Vein endothelial cell (primary cell): ENCODE results near the gene TTLL4. TPM values are rescaled to one million over a fixed set of nuclear protein-coding genes. Genes with fewer than 3 reads are reported as not detected.

Source experiments
- total RNA-seq: library from RNA; depleted of rRNA; stranded (reverse); fragments of >200 nt; gene quantifications from 2 replicates; pipeline ENCODE4 v1.2.3, GENCODE V29; 2012

Gene TTLL4
- 15.0 and 20.5 TPM in 2 replicates for total RNA-seq

GRCh38 chr2:218710687-218711549, at the start of gene TTLL4:
Gene TTLL4, plus strand, starts transcription at chr2:218710835. Its CDS starts 26,842 bp downstream, at chr2:218737677.

GRCh38 chr2:218671654-218672566, 38.7 kb upstream of the TTLL4 start, which contains the start of the genes RNF25 and STK36:
Gene RNF25, minus strand, starts transcription at chr2:218672002. Its CDS starts 32 bp downstream, at chr2:218671970.
Gene STK36, plus strand, starts transcription at chr2:218672086. Its CDS starts 744 bp downstream, at chr2:218672830.

GRCh38 chr2:218781691-218782527, 71.3 kb downstream of the TTLL4 start, which contains the start of gene CYP27A1:
Gene CYP27A1, plus strand, starts transcription at chr2:218782147. Its CDS starts 36 bp downstream, at chr2:218782183.

Other genes starting within 250 kb of the TTLL4 start
- 9.1 and 12.4 TPM in 2 replicates for gene USP37, start 142.5 kb upstream of the TTLL4 start, total RNA-seq
- 63.4 and 77.7 TPM in 2 replicates for gene CNOT9, start 142.0 kb upstream of the TTLL4 start, total RNA-seq
- 2.9 and 6.5 TPM in 2 replicates for gene PLCD4, start 102.9 kb upstream of the TTLL4 start, total RNA-seq
- gene ZNF142, start 51.2 kb upstream of the TTLL4 start, total RNA-seq: 22.4 and 25.5 TPM in 2 replicates
- 27.4 and 32.1 TPM in 2 replicates for gene BCS1L, start 51.2 kb upstream of the TTLL4 start, total RNA-seq
- 49.0 and 56.6 TPM in 2 replicates for gene RNF25, start 38.8 kb upstream of the TTLL4 start, total RNA-seq
- gene STK36, start 38.7 kb upstream of the TTLL4 start, total RNA-seq: 14.7 and 20.7 TPM in 2 replicates
- 6.3 and 9.1 TPM in 2 replicates for gene CYP27A1, start 71.3 kb downstream of the TTLL4 start, total RNA-seq
- gene PRKAG3, start 121.0 kb downstream of the TTLL4 start, total RNA-seq: not detected in 2 replicates
- not detected in 2 replicates for gene WNT6, start 149.0 kb downstream of the TTLL4 start, total RNA-seq
- not detected in 2 replicates for gene WNT10A, start 170.0 kb downstream of the TTLL4 start, total RNA-seq
- not detected in 2 replicates for gene CDK5R2, start 248.8 kb downstream of the TTLL4 start, total RNA-seq